Coronary artery (tissue), 2 donors: ENCODE measurements around the gene ADAMTS10.
A peak's percentile ranks its signal among the peaks of the same experiment; 100 is the strongest.
"Not testable (repeated sequence)": the region's sequence is repeated elsewhere in the genome, so short reads cannot be mapped to it uniquely, and the experiment has no call there.

Source experiments
- DNase-seq: peaks from one replicate; pipeline ENCODE4 v3.0.0-alpha.2; 2017; ENCODE audit warnings: low spot score
- H3K27ac ChIP-seq, 2 donors: fragments of 200-600 bp; sonication (generic); one replicate each; pipeline ENCODE4 v1.5.1; 2016 to 2019
- H3K4me3 ChIP-seq: fragments of 200-600 bp; sonication (generic); 2 replicates; pipeline ENCODE4 v1.5.1; 2016; ENCODE audit warnings: mild to moderate bottlenecking, moderate library complexity
- CTCF ChIP-seq: fragments of 200-600 bp; sonication (generic); IDR thresholded peaks from one replicate; pipeline ENCODE4 v1.5.1; 2019; ENCODE audit warnings: antibody characterized with exemption

Gene ADAMTS10

GRCh38 chr19:8573316-8573715, 37.2 kb downstream of the ADAMTS10 start:
- no peak for DNase-seq
- Histone ChIP-seq H3K4me3 (no peak overlapping the region), H3K27ac (no peak overlapping the region)
- TF ChIP-seq CTCF: no peak

- H3K4me3 ChIP-seq: no peak overlapping the region
- no peak for DNase-seq
- H3K27ac ChIP-seq: no peak overlapping the region
- no peak for TF ChIP-seq CTCF
These were observed 39.5 kb downstream of the ADAMTS10 start for GRCh38 chr19:8571006-8571411.

- Histone ChIP-seq H3K4me3 (no peak overlapping the region), H3K27ac (peak overlapping the region in 1 of 2 donors; percentile 40)
- TF ChIP-seq CTCF: no peak
These were observed 41.3 kb downstream of the ADAMTS10 start for GRCh38 chr19:8569066-8569771.

GRCh38 chr19:8567522-8568172, 42.9 kb downstream of the ADAMTS10 start:
- no peak for DNase-seq
- Histone ChIP-seq H3K4me3 (no peak overlapping the region), H3K27ac (peak overlapping the region in 1 of 2 donors; percentile 11)
- TF ChIP-seq CTCF: no peak

More at GRCh38 chr19:8569066-8569771, 41.3 kb downstream of the ADAMTS10 start:
- DNase-seq: no peak

- no peak for TF ChIP-seq CTCF
- Histone ChIP-seq H3K4me3 (no peak overlapping the region), H3K27ac (no peak overlapping the region)
- DNase-seq: no peak
These were observed 43.7 kb downstream of the ADAMTS10 start for GRCh38 chr19:8566855-8567254.

GRCh38 chr19:8564866-8565265, 45.6 kb downstream of the ADAMTS10 start:
- H3K4me3 ChIP-seq, DNase-seq, H3K27ac ChIP-seq: not testable (repeated sequence)

- no peak overlapping the region for H3K4me3 ChIP-seq
- no peak overlapping the region for H3K27ac ChIP-seq
- TF ChIP-seq CTCF: no peak
- no peak for DNase-seq
These were observed 49.3 kb downstream of the ADAMTS10 start for GRCh38 chr19:8561075-8561764.
